SK-N-MC (cell line): ENCODE measurements around the gene ASPM.
"Not testable (repeated sequence)": the region's sequence is repeated elsewhere in the genome, so short reads cannot be mapped to it uniquely, and the experiment has no call there.

Experiments used
- DNase-seq: peaks from one replicate; pipeline ENCODE4 v3.0.0-alpha.2; 2011; ENCODE audit warnings: low read depth, low spot score
- H3K27ac ChIP-seq: fragments of 200-600 bp; sonication (generic); 2 replicates; pipeline ENCODE4 v1.5.1; 2016; ENCODE audit warnings: mixed run types
- H3K36me3 ChIP-seq: fragments of 200-600 bp; sonication (generic); 2 replicates; pipeline ENCODE4 v1.6.1; 2017; ENCODE audit warnings: antibody characterized with exemption, low read length, mixed read lengths; ENCODE audit not compliant: insufficient read depth
- H3K4me3 ChIP-seq: fragments of 200-600 bp; sonication (generic); 2 replicates; pipeline ENCODE4 v1.5.1; 2016
- H3K9ac ChIP-seq: fragments of 200-600 bp; sonication (generic); 2 replicates; pipeline ENCODE4 v1.8.0; 2017; ENCODE audit warnings: mixed run types, mixed read lengths; ENCODE audit not compliant: insufficient read length
- H3K9me3 ChIP-seq: fragments of 200-600 bp; sonication (generic); 2 replicates; pipeline ENCODE4 v1.6.1; 2017; ENCODE audit warnings: low read depth, mild to moderate bottlenecking, antibody characterized with exemption, low read length, moderate library complexity, mixed read lengths
- EZH2 ChIP-seq: fragments of 200-600 bp; sonication (generic); IDR thresholded peaks from one replicate; pipeline ENCODE4 v1.6.1; 2017; ENCODE audit warnings: antibody characterized with exemption
- FOXP2 ChIP-seq: optimal IDR thresholded peaks from 2 replicates; pipeline ENCODE3; 2011; ENCODE audit warnings: mild to moderate bottlenecking, moderate library complexity; ENCODE audit not compliant: insufficient read depth; ENCODE audit errors: extremely low read length, control extremely low read depth
- POLR2AphosphoS5 ChIP-seq: IDR thresholded peaks from 2 replicates; pipeline ENCODE4 v1.6.1; 2012; ENCODE audit warnings: mild to moderate bottlenecking, low read depth, low read length, borderline replicate concordance

The ASPM gene

DNA sequence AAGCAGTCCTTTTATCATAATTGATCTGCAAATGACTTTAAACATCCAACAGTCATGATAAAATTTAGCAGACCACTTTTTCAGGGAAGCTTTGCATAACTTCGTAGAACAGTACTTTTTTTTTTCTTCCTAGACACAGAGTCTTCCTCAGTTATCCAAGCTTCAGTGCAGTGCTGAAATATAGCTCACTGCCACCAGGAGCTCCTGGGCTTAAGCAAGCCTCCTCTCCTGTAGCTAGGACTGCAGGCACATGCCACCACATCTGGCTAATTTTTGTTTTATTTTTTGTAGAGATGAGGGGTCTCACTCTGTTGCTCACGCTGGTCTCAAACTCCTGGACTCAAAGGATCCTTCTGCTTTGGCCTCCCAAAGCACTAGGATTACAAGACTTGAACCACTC is 83.3 kb downstream of the ASPM start:
- H3K9me3 ChIP-seq, result no peaks in the 10 kb centered on the region
- no peak overlapping the region for H3K27ac ChIP-seq
- TF ChIP-seq POLR2AphosphoS5, result no peak
- no peak for DNase-seq
- no peaks in the 10 kb centered on the region for H3K36me3 ChIP-seq
- no peak overlapping the region for H3K4me3 ChIP-seq
- no peak overlapping the region for H3K9ac ChIP-seq

DNA sequence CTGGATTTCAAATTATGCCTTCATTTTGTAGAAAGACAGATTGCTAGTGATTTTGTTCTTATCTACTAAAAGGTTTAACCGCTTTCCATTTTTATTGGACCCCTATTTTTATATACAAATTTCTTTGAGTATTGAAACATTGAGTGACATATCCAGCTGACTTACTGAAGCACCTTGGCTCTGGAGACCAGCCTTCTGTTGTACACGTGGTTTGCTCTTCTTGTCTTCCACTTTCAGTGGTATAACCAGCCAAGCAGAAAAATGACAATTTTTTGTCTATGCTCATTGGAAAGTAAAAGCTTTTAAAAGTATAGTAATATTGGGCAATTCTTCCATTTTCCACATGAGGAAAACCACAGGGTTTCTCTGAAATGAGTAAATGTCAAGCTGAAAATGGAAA is 83.8 kb downstream of the ASPM start:
- Histone ChIP-seq H3K9me3 (no peaks in the 10 kb centered on the region), H3K9ac (no peak overlapping the region), H3K36me3 (no peaks in the 10 kb centered on the region), H3K27ac (no peak overlapping the region), H3K4me3 (no peak overlapping the region)
- no peak for DNase-seq
- no peak for TF ChIP-seq FOXP2
- TF ChIP-seq EZH2, result no peak
- no peak for TF ChIP-seq POLR2AphosphoS5

DNA sequence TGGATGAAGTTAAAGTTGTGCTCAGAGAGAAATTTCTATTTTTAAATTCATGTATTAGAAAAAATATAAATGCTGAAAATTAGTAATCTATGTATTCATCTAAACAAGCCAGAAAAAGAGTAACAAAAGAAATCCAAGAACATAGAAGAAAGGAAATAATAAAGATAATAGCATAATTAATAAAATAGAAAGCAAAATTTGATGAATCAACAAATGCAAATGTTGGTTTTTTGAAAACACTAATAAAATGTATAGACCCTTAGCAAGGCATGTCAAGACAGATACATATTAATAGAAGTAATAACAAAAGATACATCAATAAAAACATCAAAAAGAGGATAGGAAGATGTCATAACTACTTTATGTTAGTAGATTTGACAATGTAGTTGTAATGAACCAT is 97.4 kb downstream of the ASPM start:
- no peak overlapping the region for H3K27ac ChIP-seq
- no peaks in the 10 kb centered on the region for H3K36me3 ChIP-seq
- no peak overlapping the region for H3K4me3 ChIP-seq
- H3K9ac ChIP-seq, result no peak overlapping the region
- no peak for DNase-seq
- H3K9me3 ChIP-seq, result no peaks in the 10 kb centered on the region
- no peak for TF ChIP-seq EZH2
- no peak for TF ChIP-seq FOXP2
- TF ChIP-seq POLR2AphosphoS5, result no peak

DNA sequence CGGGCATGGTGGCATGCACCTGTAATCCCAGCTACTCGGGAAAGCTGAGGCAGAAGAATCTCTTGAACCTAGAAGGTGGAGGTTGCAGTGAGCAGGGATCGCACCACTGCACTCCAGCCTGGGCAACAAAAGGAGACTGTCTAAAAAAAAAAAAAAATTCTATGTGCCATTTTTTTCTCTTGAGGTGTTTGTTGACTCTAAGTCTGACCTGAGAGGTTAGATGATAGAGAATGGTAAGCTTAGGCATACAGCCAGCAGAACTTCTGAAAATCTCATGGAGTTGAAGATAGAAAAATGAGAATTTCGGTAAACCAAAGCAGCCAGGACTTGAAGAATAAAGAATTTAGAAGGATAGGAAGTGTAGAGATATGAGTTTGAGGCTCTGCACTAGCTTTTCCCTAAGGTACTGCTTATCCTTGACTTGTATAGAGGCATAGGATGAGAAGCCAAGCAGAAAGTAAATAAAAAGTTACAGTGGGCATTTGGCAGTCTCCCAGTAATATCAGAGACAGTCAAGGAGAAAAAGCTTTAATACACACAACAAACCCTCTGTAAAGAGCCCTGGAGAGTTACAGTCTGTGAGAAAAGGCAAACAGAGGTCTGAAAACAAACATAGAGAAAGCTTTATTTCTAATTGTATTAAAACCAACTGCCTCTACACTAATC is 103.7 kb downstream of the ASPM start:
- Histone ChIP-seq H3K9me3 (no peaks in the 10 kb centered on the region), H3K9ac (no peak overlapping the region), H3K27ac (no peak overlapping the region), H3K4me3 (no peak overlapping the region), H3K36me3 (no peaks in the 10 kb centered on the region)
- TF ChIP-seq POLR2AphosphoS5, result no peak
- no peak for TF ChIP-seq FOXP2
- no peak for TF ChIP-seq EZH2
- no peak for DNase-seq

DNA sequence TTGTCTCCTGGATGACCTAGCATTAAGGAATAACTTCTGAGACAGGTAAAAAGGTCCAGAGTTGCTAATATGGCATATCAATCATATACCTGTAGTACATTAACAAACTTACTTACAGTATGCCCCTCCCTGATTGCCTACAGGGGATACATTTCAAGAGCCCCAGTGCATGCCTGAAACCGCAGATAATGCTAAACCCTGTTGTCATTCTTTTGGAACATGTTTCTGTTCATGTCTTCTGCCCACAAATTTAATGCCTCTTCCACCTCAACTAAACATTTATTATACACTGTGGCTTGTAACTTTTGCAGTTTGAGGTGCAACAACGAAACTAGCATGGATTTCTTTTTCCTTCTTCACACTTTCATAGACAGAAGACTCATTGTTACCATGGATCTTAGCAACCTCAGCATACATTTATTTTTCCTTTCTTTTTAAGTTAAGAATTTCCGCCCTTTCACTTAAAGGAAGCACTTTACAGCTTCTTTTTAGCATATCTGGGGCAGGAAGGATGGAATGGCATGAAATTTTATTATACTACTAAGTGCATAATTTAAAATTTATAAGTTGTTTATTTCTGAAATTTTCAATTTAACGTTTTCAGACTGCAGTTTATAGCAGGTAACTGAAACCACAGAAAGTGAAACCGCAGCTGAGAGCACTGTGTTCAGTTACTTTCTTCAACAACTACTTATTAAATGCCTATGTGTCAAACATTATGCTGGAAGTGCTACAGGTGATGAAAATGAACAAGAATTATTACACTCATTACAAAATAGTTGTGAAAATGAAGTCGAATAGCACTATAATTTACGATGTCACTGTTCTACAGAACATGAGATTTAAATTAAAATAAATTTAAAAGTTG is 104.7 kb downstream of the ASPM start:
- Histone ChIP-seq H3K27ac (peak overlapping the region; percentile 16; the same call in 1 of the 2 replicates), H3K9me3 (no peaks in the 10 kb centered on the region), H3K9ac (no peak overlapping the region), H3K4me3 (peak overlapping the region; percentile 63), H3K36me3 (no peaks in the 10 kb centered on the region)
- DNase-seq, result peak; percentile 28
- TF ChIP-seq EZH2 (no peak), FOXP2 (no peak), POLR2AphosphoS5 (no peak)

DNA sequence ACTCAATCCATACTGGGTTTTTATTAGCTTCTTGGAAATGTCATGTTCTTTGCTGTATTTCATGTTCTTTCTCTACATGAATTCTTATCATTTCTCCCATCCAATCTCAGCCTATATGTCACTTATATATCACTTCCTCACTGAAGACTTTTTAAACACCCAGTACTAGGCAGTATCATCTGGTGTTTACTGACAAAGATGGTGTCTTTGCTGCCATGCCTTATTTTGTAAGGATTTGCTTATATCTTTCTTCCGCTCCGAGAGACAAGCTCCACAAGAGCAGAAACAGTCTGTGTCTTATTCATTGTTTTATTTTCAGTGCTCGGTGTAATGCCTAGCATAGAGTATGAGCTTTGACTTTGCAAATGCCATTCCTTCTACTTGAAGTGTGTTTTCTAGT is 109.6 kb downstream of the ASPM start:
- Histone ChIP-seq H3K4me3 (no peak overlapping the region), H3K27ac (no peak overlapping the region), H3K9ac (no peak overlapping the region), H3K36me3 (no peaks in the 10 kb centered on the region), H3K9me3 (no peaks in the 10 kb centered on the region)
- TF ChIP-seq EZH2 (no peak), POLR2AphosphoS5 (no peak), FOXP2 (no peak)
- DNase-seq, result no peak

DNA sequence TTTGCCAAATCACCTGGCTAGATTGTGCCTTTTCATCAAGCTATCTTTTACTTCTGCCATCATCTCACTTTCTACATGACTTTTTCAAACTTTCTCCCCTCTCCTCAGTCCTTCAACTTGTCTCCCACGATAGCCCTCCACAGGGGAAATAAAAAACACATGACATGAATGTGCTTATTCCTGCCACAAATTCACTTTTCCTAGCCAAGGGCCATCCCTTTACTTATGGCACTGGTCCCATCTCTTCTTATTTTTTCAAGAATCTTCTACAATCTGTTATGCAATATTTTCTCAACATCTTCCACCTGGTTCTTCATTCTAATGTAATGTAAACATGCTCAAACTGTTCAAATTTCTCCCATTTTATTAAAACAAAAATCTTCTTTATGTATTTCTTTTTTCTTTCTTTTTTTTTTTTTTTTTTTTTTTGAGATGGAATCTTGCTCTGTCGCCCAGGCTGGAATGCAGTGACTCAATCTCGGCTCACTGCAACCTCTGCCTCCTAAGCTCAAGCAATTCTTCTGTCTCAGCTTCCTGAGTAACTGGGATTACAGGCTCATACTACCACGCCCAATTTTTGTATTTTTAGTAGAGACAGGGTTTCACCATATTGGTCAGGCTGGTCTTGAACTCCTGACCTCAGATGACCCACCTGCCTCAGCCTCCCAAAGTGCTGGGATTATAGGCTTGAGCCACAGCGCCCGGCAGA is 111.7 kb downstream of the ASPM start:
- not testable (repeated sequence) for H3K9me3 ChIP-seq, H3K4me3 ChIP-seq, H3K27ac ChIP-seq, DNase-seq, H3K9ac ChIP-seq, H3K36me3 ChIP-seq
